ENCODE results near the gene DHX15. TPM values are rescaled to one million over a fixed set of nuclear protein-coding genes. Genes with fewer than 3 reads are reported as not detected.

DHX15 gene
- total RNA-seq, 1 donor from 2014 or later = 93.2 TPM

DNA sequence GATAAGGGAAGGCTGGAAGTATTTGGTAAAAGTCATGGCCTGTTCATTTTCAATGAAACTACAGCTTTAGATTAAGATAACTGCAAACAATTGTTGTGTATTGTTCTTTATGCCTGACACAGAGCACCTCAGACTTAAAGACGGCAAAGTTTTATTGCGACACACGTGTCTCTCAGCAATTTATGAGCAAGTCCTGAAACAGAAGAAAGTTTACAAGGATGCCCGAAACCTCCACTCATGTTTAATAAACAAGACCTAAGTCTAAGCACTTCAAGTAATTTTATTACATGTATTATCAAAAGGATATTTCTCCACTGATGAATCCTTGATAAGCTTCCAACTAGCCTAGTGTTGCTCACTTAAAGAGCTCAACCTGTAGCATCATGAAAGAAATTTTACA is 51.0 kb downstream of the DHX15 start:
- no peak overlapping the region for H3K4me3 ChIP-seq
- intact Hi-C loops (cut with DNase I) = no loop called here
- no peaks in the 10 kb centered on the region for H3K27me3 ChIP-seq (ENCODE audit: low read depth)
- DNase-seq = no peak
- TF ChIP-seq, protein P1, sequence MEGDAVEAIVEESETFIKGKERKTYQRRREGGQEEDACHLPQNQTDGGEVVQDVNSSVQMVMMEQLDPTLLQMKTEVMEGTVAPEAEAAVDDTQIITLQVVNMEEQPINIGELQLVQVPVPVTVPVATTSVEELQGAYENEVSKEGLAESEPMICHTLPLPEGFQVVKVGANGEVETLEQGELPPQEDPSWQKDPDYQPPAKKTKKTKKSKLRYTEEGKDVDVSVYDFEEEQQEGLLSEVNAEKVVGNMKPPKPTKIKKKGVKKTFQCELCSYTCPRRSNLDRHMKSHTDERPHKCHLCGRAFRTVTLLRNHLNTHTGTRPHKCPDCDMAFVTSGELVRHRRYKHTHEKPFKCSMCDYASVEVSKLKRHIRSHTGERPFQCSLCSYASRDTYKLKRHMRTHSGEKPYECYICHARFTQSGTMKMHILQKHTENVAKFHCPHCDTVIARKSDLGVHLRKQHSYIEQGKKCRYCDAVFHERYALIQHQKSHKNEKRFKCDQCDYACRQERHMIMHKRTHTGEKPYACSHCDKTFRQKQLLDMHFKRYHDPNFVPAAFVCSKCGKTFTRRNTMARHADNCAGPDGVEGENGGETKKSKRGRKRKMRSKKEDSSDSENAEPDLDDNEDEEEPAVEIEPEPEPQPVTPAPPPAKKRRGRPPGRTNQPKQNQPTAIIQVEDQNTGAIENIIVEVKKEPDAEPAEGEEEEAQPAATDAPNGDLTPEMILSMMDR (IDR thresholded peaks at IDR 0.05) = no peak
- no peaks in the 10 kb centered on the region for H3K9me3 ChIP-seq
- no peak overlapping the region for H3K27ac ChIP-seq
- no peaks in the 10 kb centered on the region for H3K4me1 ChIP-seq
- ATAC-seq = no peak
- peaks cover 80% of the 10 kb centered on the region for H3K36me3 ChIP-seq

DNA sequence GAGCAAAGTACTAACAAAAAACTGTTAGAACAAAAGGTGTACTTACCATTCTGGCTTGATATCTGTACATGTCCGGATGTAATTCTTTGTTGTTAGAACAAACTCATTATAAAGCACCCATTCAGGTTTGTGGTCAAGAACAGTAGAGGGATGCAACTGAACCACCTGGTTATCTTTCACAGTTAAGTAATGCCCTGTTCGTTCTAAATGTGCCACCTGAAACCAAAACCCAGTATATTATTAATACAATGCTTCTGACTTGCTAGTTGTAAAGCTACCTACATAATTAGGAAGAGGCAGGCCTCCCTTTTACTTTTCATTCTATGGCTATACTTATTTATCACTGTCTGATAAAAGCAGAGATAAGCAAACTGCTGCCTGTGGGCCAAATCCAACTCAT is 54.8 kb downstream of the DHX15 start:
- ATAC-seq = no peak
- H3K36me3 ChIP-seq = peaks cover 97% of the 10 kb centered on the region
- H3K4me3 ChIP-seq = no peak overlapping the region
- H3K27me3 ChIP-seq (ENCODE audit: low read depth) = no peaks in the 10 kb centered on the region
- intact Hi-C loops (cut with DNase I) = no loop called here
- no peaks in the 10 kb centered on the region for H3K9me3 ChIP-seq
- TF ChIP-seq, protein P1 (IDR thresholded peaks at IDR 0.05) = no peak
- no peaks in the 10 kb centered on the region for H3K4me1 ChIP-seq
- no peak for DNase-seq
- H3K27ac ChIP-seq = no peak overlapping the region

DNA sequence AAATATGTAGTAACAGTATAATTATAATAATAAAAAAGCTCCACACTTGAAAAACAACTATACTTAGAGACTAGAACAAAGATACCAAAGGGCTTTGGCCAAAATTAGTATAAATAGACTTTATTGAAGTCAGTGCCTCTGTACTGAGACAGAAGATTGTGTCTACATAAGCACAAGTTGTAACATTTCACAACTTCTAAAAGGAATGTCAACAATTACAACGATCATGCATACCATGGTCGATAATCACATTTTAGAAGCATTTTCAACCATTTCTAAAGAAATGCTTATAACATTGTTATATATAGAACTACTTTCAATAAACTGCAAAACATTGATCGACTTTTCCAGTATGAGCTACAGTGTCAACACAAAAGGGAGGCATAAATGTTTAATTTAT is 57.0 kb downstream of the DHX15 start:
- intact Hi-C loops (cut with DNase I) = no loop called here
- H3K36me3 ChIP-seq = peaks cover 99% of the 10 kb centered on the region

DNA sequence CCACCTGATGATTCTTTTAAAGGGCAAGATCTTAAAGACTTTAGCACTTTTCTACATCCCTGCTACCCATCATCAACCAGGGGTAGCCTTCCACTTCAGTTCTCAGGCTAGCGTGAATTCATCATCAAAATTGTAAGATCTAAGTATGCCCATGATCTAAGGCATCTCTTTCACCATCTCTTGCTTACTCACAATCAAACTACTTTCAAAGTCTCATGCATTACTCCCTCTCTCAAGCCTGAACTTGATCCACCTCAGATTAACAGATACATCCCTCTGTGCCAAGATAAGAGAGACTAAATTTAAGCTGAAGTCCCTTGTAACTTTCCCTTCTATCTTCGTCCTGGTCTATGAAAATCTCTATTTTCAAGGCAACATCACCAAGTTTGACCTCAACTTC is 62.8 kb downstream of the DHX15 start:
- TF ChIP-seq, protein P1 (IDR thresholded peaks at IDR 0.05) = no peak
- intact Hi-C loops (cut with DNase I) = no loop called here
- H3K36me3 ChIP-seq = peaks cover 40% of the 10 kb centered on the region
- no peaks in the 10 kb centered on the region for H3K27me3 ChIP-seq (ENCODE audit: low read depth)
- no peaks in the 10 kb centered on the region for H3K9me3 ChIP-seq
- H3K4me1 ChIP-seq = peaks cover 25% of the 10 kb centered on the region
- H3K27ac ChIP-seq = no peak overlapping the region
- ATAC-seq = no peak
- no peak for DNase-seq
- no peak overlapping the region for H3K4me3 ChIP-seq

More for the DNA sequence above, 57.0 kb downstream of the DHX15 start:
- no peak overlapping the region for H3K4me3 ChIP-seq
- DNase-seq (no peak), ATAC-seq (no peak)
- no peak overlapping the region for H3K27ac ChIP-seq
- no peaks in the 10 kb centered on the region for H3K4me1 ChIP-seq
- H3K9me3 ChIP-seq = no peaks in the 10 kb centered on the region
- TF ChIP-seq, protein P1 (IDR thresholded peaks at IDR 0.05) = no peak
- no peaks in the 10 kb centered on the region for H3K27me3 ChIP-seq (ENCODE audit: low read depth)

DNA sequence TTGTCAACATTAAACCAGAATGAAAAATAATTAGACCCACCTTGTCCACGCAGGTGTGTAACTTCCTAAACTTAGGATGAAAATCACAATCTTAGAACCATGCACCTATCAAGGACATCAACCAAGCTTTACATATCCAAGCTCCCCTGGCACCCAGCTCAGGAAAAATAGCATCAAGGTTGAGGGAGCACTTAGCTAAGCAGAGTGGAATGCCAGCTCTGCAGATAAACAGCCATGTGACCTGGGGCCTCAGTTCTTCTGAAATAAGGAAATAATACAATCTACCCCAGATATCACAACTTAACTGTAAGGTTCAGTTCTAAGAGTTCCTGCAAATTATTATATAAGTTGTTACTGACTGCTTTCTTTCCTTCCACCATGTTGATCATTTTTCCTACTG is 64.7 kb downstream of the DHX15 start:
- TF ChIP-seq, protein P1 (IDR thresholded peaks at IDR 0.05) = no peak
- Histone ChIP-seq H3K4me1 (peaks cover 25% of the 10 kb centered on the region), H3K9me3 (no peaks in the 10 kb centered on the region), H3K36me3 (peaks cover 21% of the 10 kb centered on the region), H3K4me3 (no peak overlapping the region), H3K27ac (no peak overlapping the region), H3K27me3 (ENCODE audit: low read depth) (no peaks in the 10 kb centered on the region)
- intact Hi-C loops (cut with DNase I) = no loop called here
- ATAC-seq (peak in 1 of 2 donors; percentile 67), DNase-seq (no peak)

DNA sequence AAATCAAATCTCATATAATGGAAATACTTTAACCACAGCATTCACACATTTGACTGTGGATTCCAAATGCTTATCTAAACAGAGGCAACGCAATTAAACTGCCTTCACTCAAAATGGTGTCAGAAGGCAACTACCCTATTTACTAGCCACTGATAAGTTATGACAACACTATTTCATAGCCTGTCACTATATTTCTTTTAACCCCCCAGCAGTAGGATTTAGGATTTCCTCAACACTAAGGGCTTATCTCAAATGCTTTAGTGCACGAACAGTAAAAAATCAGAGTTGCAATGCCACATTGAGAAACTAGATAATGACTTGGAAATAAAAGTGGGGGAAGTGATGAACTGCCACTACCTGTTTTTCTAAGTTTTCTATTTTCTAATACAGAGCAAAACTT is 66.7 kb downstream of the DHX15 start:
- Histone ChIP-seq H3K27me3 (ENCODE audit: low read depth) (no peaks in the 10 kb centered on the region), H3K9me3 (no peaks in the 10 kb centered on the region), H3K36me3 (peaks cover 2% of the 10 kb centered on the region), H3K27ac (no peak overlapping the region), H3K4me3 (no peak overlapping the region), H3K4me1 (peaks cover 25% of the 10 kb centered on the region)
- DNase-seq (no peak), ATAC-seq (no peak)
- TF ChIP-seq, protein P1 (IDR thresholded peaks at IDR 0.05) = no peak
- intact Hi-C loops (cut with DNase I) = no loop called here
